ENCODE results near the gene EVC2. TPM values are rescaled to one million over a fixed set of nuclear protein-coding genes. Genes with fewer than 3 reads are reported as not detected.

Gene EVC2
- total and polyA plus RNA-seq, 9 of the 15 experiments (the other 6 are each of a cell fraction or from before 2014, with no cell fraction given) = 0.03 to 0.55 (median 0.38) TPM; not detected in 1

DNA sequence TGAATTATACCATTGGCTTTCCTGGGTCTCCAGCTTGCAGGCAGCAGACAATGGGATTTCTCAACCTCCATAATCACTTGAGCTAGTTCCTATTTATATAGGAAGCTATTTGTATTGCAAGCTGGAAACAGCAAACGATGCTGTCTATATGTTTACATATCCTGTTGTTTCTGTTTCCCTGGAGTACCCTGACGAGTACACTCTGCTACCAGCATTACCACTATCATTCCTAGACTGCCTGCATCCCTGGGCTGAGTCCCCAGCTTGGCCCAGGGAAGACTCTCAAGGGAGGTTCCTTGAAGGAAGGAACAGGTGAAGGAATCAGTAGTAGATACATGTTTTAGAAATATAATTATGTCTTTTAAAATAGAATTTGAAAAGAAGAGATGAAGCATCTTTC, 81.4 kb downstream of the EVC2 start:
- H3K9me1 ChIP-seq (ENCODE audit: control insufficient read depth, insufficient read depth, low read length) = no peaks in the 10 kb centered on the region
- no peaks in the 10 kb centered on the region for H3K9me3 ChIP-seq (replicated peaks; ENCODE audit: control insufficient read depth, insufficient read depth, low read depth, low read length)
- no TSS peak for BruUV-seq (replicated peaks)
- peaks cover 0 to 8% of the 10 kb centered on the region in 2 experiments; a peak in 1 of 5 replicates for H3K27me3 ChIP-seq (ENCODE audit: control insufficient read depth in 2 of 2, insufficient read depth in 2 of 2, low read length in 2 of 2)
- intact Hi-C loops (cut with micrococcal nuclease) (no loop called here), in situ Hi-C loops (cut with MboI) (no loop called here)
- ATAC-seq = no peak
- H3K4me1 ChIP-seq (replicated peaks in 1 of 2; ENCODE audit: control insufficient read depth in 2 of 2, insufficient read depth in 2 of 2, low read length in 2 of 2) = no peaks in the 10 kb centered on the region
- H3K4me3 ChIP-seq = no peak overlapping the region
- ChIA-PET POLR2A (no interaction called here), CTCF (ENCODE audit: low intra/inter-chr PET ratio) (no interaction called here)
- H3K9ac ChIP-seq (ENCODE audit: insufficient read depth in 1 of 2, low read depth in 2 of 2, low read length in 2 of 2) = no peak overlapping the region
- H4K20me1 ChIP-seq (replicated peaks; ENCODE audit: control insufficient read depth, insufficient read depth, low read length) = no peaks in the 10 kb centered on the region
- H3K36me3 ChIP-seq (ENCODE audit: control insufficient read depth, insufficient read depth, low read length) = no peaks in the 10 kb centered on the region
- no peak overlapping the region for H3K27ac ChIP-seq (ENCODE audit: extremely low read depth, low read depth, low read length)
- FAIRE-seq = no peak
- WGBS (ENCODE audit: insufficient coverage, low coverage, missing lambda C conversion rate) = 7% methylated on average over 2 of the region's 2 CpGs
- DNase-seq (ENCODE audit: extremely low read depth in 1 of 4, low spot score in 3 of 4) = no peak
- TF ChIP-seq IFI16 (CRISPR knock-in tag; IDR thresholded peaks at IDR 0.05) (no peak), ZNF707 (CRISPR knock-in tag; conservative IDR thresholded peaks at IDR 0.05) (no peak)
- TF ChIP-seq, protein P1, sequence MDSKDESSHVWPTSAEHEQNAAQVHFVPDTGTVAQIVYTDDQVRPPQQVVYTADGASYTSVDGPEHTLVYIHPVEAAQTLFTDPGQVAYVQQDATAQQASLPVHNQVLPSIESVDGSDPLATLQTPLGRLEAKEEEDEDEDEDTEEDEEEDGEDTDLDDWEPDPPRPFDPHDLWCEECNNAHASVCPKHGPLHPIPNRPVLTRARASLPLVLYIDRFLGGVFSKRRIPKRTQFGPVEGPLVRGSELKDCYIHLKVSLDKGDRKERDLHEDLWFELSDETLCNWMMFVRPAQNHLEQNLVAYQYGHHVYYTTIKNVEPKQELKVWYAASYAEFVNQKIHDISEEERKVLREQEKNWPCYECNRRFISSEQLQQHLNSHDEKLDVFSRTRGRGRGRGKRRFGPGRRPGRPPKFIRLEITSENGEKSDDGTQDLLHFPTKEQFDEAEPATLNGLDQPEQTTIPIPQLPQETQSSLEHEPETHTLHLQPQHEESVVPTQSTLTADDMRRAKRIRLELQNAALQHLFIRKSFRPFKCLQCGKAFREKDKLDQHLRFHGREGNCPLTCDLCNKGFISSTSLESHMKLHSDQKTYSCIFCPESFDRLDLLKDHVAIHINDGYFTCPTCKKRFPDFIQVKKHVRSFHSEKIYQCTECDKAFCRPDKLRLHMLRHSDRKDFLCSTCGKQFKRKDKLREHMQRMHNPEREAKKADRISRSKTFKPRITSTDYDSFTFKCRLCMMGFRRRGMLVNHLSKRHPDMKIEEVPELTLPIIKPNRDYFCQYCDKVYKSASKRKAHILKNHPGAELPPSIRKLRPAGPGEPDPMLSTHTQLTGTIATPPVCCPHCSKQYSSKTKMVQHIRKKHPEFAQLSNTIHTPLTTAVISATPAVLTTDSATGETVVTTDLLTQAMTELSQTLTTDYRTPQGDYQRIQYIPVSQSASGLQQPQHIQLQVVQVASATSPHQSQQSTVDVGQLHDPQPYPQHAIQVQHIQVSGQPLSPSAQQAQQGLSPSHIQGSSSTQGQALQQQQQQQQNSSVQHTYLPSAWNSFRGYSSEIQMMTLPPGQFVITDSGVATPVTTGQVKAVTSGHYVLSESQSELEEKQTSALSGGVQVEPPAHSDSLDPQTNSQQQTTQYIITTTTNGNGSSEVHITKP (IDR thresholded peaks at IDR 0.05; ENCODE audit: partially characterized antibody) = no peak
- H3K4me2 ChIP-seq (ENCODE audit: insufficient read depth, low read length) = no peak overlapping the region
- H2AFZ ChIP-seq (ENCODE audit: low read depth, low read length) = no peak overlapping the region
- no peaks in the 10 kb centered on the region for H3K79me2 ChIP-seq (ENCODE audit: control insufficient read depth, insufficient read depth, low read length)
